Dermis blood vessel endothelial cell (primary cell): ENCODE results near the gene RAP1GAP. TPM values are rescaled to one million over a fixed set of nuclear protein-coding genes. Genes with fewer than 3 reads are reported as not detected.
"Not testable (repeated sequence)": the region's sequence is repeated elsewhere in the genome, so short reads cannot be mapped to it uniquely, and the experiment has no call there.

ENCODE experiments used
- DNase-seq: peaks from one replicate; pipeline ENCODE4 v3.0.0; 2010
- total RNA-seq: library from RNA; depleted of rRNA; stranded (reverse); fragments of >200 nt; gene quantifications from 2 replicates; pipeline ENCODE4 v1.2.3, GENCODE V29; 2014

The RAP1GAP gene
- total RNA-seq, 1 donor from 2014 or later, result under 0.01 TPM

GRCh38 chr1:21641967-21642739 is 27.0 kb downstream of the RAP1GAP start:
- DNase-seq, result no peak

- DNase-seq, result no peak
Observed at GRCh38 chr1:21641537-21641936, 27.6 kb downstream of the RAP1GAP start.

DNA sequence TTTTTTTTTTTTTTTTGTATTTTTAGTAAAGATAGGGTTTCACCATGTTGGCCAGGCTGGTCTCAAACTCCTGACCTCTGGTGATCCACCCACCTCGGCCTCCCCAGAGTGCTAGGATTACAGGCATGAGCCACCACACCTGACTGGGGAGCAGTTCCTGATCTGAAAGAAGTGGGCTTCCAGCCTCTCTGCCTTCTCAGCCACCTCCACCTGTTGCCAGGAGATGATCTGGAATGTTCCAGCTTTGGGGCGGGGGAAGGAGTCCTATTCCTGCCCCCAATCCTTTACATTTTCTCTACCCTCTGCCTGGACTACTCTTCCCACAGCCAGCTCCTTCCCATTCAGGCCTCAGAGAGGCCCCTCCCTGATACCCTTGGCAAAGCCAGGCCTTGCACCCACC is 28.1 kb downstream of the RAP1GAP start:
- no peak for DNase-seq

GRCh38 chr1:21640653-21641052 is 28.5 kb downstream of the RAP1GAP start:
- DNase-seq, result no peak

DNA sequence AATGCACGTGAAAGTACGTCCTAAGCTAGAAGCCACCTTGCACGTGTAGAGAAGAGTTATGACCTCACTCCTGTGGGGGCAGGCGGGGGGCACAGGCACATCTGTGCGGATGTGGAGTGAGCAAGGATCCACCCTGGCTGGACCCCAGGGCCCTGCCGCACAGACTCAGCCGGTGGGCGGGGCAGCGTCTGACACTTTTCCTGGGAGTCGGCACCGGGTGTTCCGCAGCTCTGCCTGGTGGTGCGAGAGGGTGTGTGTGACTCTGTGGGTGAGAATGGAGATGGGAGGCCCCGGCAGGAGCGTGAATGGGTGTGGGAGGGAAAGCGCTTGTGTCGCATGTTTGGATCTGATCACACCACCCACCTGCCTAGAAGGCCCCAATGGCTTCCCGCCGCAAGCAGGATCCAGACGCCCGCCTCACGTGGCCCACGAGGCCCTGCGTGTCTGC is 29.5 kb downstream of the RAP1GAP start:
- no peak for DNase-seq

- DNase-seq, result peak; percentile 17
Observed at GRCh38 chr1:21638531-21639341, 30.4 kb downstream of the RAP1GAP start.

DNA sequence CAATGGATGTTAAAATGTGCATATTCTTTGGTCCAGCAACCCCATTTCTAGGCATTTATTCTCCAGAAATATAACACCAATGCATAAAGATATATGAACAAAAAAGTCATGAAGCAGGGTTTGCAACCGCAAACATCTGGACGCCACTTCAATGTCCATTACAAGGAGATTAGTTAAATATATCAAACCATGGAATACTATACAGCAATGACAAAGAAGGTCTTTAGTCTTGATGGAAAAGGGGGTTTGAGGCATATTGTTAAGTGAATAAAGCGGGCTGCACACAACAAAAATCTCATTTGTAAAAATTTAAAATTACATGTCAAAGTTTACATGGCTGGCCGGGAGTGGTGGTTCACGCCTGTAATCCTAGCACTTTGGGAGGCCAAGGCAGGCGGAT is 31.6 kb downstream of the RAP1GAP start:
- no peak for DNase-seq

DNA sequence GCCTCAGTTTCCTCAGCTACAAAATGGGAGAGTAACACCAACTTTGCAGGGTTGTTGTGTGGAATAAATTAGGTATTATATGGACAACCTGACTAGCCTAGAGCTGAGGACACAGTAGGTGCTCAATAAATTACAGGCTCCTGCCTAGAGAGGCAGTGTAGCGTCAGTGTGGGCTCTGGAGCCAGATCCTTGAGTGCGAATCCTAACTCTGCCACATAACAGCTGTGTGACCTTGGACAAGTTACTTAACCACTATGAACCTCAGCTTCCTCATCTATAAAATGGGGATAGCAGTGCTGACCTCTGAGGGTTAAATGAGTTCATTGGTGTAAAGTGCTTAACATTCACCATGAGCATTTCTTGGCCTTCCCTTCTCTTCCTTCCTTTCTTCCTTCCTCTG is 33.1 kb downstream of the RAP1GAP start:
- DNase-seq, result no peak

DNA sequence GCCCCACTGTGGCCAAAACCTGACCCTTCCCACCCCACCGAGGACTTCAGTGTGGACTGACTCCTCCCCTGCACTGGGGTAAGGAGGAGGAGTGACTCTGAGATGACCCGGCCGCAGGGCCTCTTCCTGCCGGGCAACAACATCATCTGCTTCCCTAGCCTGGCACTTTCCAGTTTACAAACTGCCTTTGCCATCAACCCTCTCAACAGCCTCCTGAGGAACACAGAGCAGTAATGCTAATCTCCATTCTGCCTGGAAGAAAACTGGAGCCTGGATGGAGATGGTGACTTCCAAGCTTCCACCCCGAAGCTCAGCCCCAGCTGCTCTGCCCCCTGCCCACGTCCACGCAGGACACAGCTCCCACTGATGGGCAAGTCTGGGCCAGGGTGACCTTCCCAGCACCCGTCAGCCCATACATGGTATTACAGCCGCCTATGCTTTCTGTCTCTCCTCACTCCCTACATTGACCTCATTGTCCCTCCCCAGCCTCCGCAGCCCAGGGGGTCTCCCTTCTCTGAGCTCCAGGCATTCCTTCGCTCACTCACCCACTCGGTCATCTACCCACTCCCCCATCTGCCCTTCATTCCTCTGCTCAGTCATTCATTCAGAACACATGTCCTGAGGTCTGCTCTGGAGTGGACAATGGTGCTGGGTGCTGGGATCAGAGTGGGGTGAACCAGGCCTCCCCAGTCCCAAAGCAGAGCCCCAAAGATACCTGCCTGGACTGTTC is 34.2 kb downstream of the RAP1GAP start:
- no peak for DNase-seq

DNA sequence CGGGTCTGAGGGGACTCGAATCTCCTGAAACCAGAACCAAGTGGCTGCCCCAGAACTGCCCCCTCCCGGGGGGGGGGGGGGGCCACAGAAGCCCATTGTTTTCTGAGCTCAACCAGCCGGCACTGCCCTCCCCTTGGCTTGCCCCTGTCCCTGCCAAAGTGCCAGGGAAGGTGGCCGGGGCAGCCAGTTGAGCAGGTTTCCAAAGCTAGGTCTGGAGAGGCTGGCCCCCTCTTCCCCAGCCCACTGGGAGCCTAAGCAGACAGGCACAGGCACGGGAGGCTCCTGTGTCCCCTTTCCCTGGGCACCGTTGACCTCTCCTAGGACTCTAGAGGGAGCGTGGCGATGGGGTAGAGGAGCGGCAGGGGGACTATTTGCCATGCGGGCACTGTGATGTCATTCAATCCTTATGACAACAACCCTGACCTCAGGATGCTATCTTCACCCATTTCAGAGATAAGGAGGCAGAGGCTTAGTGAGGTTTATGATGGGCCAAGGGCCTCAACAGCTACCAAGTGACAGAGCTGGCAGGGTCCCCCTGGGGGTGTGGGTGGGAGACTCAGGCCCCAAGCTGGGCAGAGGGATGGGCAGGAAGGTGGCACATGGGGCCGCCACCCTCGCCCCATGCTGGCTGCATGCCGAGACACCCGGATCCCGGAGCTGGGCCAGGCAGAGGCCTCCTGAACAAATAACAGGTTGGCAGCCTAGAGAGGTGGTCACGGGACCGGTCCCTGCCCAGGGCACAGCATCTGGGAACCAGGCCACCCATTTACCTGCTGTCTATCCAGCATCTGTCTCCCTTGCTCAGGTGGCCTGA is 35.0 kb downstream of the RAP1GAP start:
- no peak for DNase-seq

DNA sequence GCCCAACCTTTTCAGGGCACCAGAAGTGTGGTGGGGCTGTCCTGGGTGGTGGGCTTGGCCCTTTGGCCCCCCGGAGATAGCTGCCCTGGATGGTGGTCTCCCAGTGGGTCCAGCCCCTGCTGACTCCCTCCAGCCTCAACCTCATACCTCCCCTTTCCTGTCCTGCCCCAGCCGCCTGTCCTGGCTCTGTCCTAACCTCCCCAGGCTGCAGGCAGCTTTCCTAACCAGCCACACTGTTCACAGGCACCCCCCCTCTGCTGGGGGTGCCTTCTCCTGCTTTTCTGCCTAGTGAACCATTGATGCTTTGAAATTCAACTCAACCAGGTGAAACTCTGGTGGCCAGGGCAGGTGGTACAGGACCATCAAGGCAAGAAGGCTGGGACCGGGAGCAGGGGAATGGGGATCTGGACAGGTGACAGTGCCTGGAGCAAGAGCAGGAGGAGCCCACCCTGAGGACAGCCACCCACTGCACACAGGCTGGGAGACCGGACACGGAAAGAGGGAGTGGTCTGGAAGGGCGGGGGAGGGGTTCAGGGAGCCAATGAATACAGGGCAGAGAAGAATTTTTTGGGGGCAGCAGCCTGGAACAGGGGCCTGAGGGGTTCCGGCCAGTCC is 35.9 kb downstream of the RAP1GAP start:
- no peak for DNase-seq

GRCh38 chr1:21631944-21632887 is 36.9 kb downstream of the RAP1GAP start:
- DNase-seq, result no peak

DNA sequence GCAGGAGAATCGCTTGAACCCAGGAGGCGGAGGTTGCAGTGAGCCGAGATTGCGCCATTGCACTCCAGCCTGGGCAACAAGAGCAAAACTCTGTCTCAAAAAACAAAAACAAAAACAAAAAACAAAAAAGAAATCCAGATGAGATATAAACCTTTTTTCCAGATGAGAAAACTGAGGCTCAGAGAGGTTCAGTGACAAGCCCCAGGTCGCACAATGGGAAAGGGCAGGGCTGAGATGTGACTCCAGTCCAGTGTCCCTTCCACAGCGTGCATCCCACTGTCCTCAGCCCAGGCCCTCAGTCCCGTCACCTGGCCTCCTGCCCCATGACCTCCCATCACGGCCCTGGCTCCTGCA is 37.6 kb downstream of the RAP1GAP start:
- DNase-seq, result not testable (repeated sequence)

GRCh38 chr1:21630571-21631343 is 38.4 kb downstream of the RAP1GAP start:
- no peak for DNase-seq

DNA sequence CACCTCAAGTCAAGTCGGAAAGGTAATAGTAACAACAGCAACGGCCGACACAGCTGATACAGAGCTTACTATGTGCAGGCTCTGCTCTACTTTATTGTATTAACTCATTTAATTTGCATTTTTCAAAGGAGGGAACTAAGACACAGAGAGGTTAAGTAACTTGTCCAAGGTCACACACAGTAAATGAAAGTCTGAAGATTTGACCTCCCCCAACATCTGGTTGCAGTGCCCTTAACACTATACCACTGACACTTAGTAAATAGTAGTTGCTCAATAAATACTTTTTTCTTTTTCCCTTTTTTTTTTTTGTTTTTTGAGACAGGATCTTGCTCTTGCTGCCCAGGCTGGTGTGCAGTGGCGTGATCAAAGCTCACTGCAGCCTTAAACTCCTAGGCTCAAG is 39.2 kb downstream of the RAP1GAP start:
- DNase-seq, result no peak

DNA sequence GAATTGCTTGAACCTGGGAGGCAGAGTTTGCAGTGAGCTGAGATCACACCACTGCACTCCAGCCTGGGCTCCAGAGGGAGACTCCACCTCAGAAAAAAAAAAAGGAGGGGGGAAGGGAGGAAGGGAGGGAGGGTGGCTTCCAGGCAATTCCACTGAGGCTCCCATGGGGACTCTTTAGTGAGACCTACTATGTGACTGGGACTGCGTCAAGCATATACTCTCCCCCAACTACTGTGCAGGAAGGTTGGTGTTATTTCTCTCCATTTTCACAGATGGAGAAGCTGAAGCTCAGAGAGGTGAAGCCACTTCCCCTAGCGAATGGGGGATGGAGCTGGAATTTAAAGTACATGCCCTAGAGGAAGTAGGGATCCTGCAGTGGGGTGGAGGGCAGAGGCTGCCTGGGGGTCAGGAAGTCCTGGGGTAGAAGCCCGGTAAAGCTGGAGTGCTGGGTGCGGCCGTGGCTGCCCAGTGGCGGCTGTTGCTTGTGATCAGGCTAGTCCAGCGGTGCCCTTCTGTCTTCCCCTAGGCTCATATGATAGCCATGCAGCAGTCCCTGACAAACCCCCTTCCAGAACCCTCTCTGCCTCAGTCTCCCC is 40.3 kb downstream of the RAP1GAP start:
- no peak for DNase-seq

- DNase-seq, result no peak
Observed at GRCh38 chr1:21626921-21627339, 42.2 kb downstream of the RAP1GAP start.

GRCh38 chr1:21625390-21626190 is 43.6 kb downstream of the RAP1GAP start:
- no peak for DNase-seq
